GM12865 (cell line): Measurements from ENCODE around the gene TMEM212.
A peak's percentile ranks its signal among the peaks of the same experiment; 100 is the strongest.

Experiments
- DNase-seq: peaks from one replicate; pipeline ENCODE4 v3.0.0; 2010; ENCODE audit warnings: low read depth
- H3K4me3 ChIP-seq: 2 replicates; pipeline ENCODE4 v1.5.1; 2011; ENCODE audit warnings: mild to moderate bottlenecking, low read depth, low read length, control low read depth
- TF ChIP-seq, protein P1 (sequence below): IDR thresholded peaks from 2 replicates; pipeline ENCODE4 v1.5.1; 2011; ENCODE audit warnings: low read length, control low read depth, low read depth, inconsistent platforms; ENCODE audit not compliant: insufficient read depth; ENCODE audit errors: missing control alignments

Gene TMEM212

DNA sequence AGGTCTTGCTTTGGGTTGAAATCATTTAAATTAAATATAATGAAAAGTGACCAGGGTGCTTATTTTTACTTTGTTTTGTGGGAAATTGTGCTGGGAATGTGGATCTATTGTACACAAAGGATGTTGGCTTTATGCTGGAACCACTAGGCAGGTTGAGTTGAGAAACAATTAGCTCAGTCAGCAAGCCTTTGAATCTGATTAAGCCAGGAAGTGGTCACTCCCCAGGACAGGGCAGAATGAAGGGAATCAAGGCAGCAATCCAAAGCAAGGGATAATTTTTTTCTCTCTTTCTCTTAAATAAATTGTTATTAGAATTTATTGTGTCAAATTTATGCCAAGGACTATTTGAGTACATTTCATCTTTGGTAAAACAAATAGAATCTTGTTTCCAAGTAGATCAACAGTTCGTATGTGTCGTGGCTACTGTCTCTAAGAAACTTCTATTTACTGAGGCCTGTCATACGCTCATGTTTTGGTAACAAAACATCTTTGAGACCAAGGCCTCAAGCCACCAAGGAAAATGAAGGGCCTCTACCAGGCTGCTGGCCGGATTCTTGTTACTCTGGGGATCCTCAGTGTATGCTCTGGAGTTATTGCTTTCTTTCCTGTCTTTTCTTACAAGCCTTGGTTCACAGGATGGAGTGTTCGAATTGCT lies at the start of gene TMEM212:
TMEM212 (plus strand) TSS at position 486 of the 655 bp plus-strand sequence; CDS start at position 521, 35 bp downstream.
- H3K4me3 ChIP-seq = no peak within 1 kb of the TSS
- TF ChIP-seq, protein P1, sequence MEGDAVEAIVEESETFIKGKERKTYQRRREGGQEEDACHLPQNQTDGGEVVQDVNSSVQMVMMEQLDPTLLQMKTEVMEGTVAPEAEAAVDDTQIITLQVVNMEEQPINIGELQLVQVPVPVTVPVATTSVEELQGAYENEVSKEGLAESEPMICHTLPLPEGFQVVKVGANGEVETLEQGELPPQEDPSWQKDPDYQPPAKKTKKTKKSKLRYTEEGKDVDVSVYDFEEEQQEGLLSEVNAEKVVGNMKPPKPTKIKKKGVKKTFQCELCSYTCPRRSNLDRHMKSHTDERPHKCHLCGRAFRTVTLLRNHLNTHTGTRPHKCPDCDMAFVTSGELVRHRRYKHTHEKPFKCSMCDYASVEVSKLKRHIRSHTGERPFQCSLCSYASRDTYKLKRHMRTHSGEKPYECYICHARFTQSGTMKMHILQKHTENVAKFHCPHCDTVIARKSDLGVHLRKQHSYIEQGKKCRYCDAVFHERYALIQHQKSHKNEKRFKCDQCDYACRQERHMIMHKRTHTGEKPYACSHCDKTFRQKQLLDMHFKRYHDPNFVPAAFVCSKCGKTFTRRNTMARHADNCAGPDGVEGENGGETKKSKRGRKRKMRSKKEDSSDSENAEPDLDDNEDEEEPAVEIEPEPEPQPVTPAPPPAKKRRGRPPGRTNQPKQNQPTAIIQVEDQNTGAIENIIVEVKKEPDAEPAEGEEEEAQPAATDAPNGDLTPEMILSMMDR = no peak
- no peak for DNase-seq

- peak overlapping the region; percentile 35 for H3K4me3 ChIP-seq
- TF ChIP-seq, protein P1 = no peak
- DNase-seq = no peak
Observed at GRCh38 chr3:171796625-171797264, 46.4 kb upstream of the TMEM212 start.

- peak overlapping the region; percentile 35 for H3K4me3 ChIP-seq
- DNase-seq = peak; percentile 89
- TF ChIP-seq, protein P1 = no peak
Observed at GRCh38 chr3:171797265-171797679, 45.9 kb upstream of the TMEM212 start.

GRCh38 chr3:171797873-171798272 lies 45.3 kb upstream of the TMEM212 start:
- TF ChIP-seq, protein P1 = no peak
- DNase-seq = peak; percentile 58
- no peak overlapping the region for H3K4me3 ChIP-seq

GRCh38 chr3:171799501-171799900 lies 43.6 kb upstream of the TMEM212 start:
- H3K4me3 ChIP-seq = no peak overlapping the region
- DNase-seq = no peak
- TF ChIP-seq, protein P1 = no peak

DNA sequence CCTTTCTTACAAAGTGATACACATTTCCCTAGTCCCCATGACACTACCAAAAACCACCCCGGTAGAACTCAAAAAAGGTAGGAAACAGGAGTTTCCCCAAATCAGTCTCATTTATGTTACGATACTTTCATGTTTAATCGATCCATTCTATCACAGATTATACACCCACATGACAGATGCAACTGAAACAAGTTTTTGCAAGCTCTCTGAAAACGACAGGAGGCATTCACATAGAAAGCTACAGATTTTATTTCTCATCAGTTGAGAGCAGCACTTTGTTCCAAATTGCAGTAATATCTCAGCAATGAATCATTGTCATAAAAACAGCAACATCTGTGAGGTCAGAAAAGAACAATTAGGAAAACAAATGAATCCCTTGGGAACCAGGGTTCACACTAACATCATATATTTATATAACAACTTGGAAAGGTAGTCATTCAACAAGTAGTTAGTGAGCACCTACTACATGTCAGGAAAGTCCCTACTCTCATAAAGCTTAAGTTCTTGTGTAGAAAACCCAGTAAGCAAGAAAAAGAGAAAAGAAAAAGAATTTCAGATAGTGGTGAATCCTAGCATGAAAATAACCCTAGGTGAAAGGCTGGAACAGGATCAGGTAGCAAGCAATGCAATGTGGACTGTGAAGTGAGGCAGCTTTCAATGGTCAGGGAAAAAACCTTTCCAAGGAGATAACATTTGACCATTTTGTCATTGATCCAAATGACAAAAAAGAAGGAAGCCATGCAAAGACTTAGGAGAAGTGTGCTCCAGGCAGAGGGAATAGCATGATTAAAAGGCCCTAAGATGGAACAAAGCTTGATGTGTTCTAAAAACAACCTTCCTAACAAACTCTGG lies 41.2 kb upstream of the TMEM212 start:
- H3K4me3 ChIP-seq = no peak overlapping the region; the same call in 1 of the 2 replicates
- TF ChIP-seq, protein P1 = no peak
- peak; percentile 70 for DNase-seq
